Effector memory CD4-positive, alpha-beta T cell (primary cell): Measurements from ENCODE around the gene METTL9.
A peak's percentile ranks its signal among the peaks of the same experiment; 100 is the strongest.
"Not testable (repeated sequence)": the region's sequence is repeated elsewhere in the genome, so short reads cannot be mapped to it uniquely, and the experiment has no call there.

ENCODE experiments used
- DNase-seq, 3 donors: peaks; one replicate each; pipeline ENCODE4 v3.0.0-alpha.2; 2020
- H3K27ac ChIP-seq: 2 replicates; pipeline ENCODE4 v1.7.0; 2013; ENCODE audit warnings: mild to moderate bottlenecking, low read length, moderate library complexity; ENCODE audit not compliant: insufficient read depth, poor library complexity, severe bottlenecking
- H3K27me3 ChIP-seq: replicated peaks from 2 replicates; pipeline ENCODE4 v1.7.0; 2013; ENCODE audit warnings: mild to moderate bottlenecking, low read length; ENCODE audit not compliant: insufficient read depth, control insufficient read depth, poor library complexity, severe bottlenecking
- H3K36me3 ChIP-seq: 2 replicates; pipeline ENCODE4 v1.7.0; 2013; ENCODE audit warnings: mild to moderate bottlenecking, low read length, moderate library complexity; ENCODE audit not compliant: control insufficient read depth, insufficient read depth
- H3K4me1 ChIP-seq: 2 replicates; pipeline ENCODE4 v1.7.0; 2013; ENCODE audit warnings: low read length, mild to moderate bottlenecking; ENCODE audit not compliant: control insufficient read depth, insufficient read depth, poor library complexity, severe bottlenecking
- H3K4me3 ChIP-seq: 2 replicates; pipeline ENCODE4 v1.7.0; 2013; ENCODE audit warnings: low read length, low read depth, mild to moderate bottlenecking; ENCODE audit not compliant: insufficient read depth, poor library complexity, severe bottlenecking
- H3K9me3 ChIP-seq: 2 replicates; pipeline ENCODE4 v1.7.0; 2013; ENCODE audit warnings: mild to moderate bottlenecking, low read length, moderate library complexity; ENCODE audit not compliant: control insufficient read depth
- total RNA-seq, 3 donors: gene quantifications; one replicate each; lab custom pipeline; 2026; lab: John Stamatoyannopoulos, UW

METTL9 gene
- total RNA-seq: 79.0 to 125 (median 101) reads per million in 3 donors

GRCh38 chr16:21599122-21600030 lies at the start of gene METTL9:
METTL9 (plus strand) TSS chr16:21599577; CDS start chr16:21599734, 157 bp downstream.
- peak; percentile 87 to 91 (median 90) for DNase-seq
- no peaks in the 10 kb centered on the region for H3K9me3 ChIP-seq
- peak within 1 kb of the TSS; percentile 91 for H3K27ac ChIP-seq
- peak within 1 kb of the TSS; percentile 84 for H3K4me3 ChIP-seq
- no peaks in the 10 kb centered on the region for H3K36me3 ChIP-seq
- H3K4me1 ChIP-seq: peaks cover 20% of the 10 kb centered on the region
- H3K27me3 ChIP-seq: no peaks in the 10 kb centered on the region

- not testable (repeated sequence) for H3K27me3 ChIP-seq, DNase-seq, H3K9me3 ChIP-seq, H3K4me3 ChIP-seq, H3K36me3 ChIP-seq, H3K4me1 ChIP-seq, H3K27ac ChIP-seq
These were observed 49.4 kb upstream of the METTL9 start for GRCh38 chr16:21549975-21550374.

DNA sequence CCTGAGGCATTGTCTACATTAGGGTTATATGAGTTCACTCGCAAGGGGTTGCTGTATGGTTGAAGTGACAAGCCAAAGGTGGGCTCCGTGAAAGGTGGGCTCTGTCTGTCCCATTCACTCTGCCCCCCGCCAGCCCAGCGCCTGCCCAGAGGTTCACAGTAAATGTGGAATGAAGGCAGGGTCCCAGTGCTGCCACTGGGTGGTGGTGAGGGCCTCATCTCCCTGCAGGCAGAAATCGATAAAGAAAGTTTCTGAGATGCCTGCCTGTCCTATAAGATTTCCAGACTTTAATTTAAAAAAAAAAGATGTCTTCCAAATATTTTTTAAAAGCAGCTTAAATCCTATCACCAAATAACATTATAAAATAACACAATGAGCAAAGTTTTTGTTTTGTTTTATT lies 48.9 kb upstream of the METTL9 start:
- H3K27me3 ChIP-seq, H3K4me1 ChIP-seq, H3K4me3 ChIP-seq, H3K27ac ChIP-seq, DNase-seq, H3K36me3 ChIP-seq, H3K9me3 ChIP-seq: not testable (repeated sequence)

GRCh38 chr16:21551076-21551475 lies 48.3 kb upstream of the METTL9 start:
- H3K9me3 ChIP-seq, H3K36me3 ChIP-seq, H3K4me1 ChIP-seq, H3K27me3 ChIP-seq, H3K4me3 ChIP-seq, H3K27ac ChIP-seq, DNase-seq: not testable (repeated sequence)

GRCh38 chr16:21551600-21551999 lies 47.8 kb upstream of the METTL9 start:
- H3K27ac ChIP-seq, H3K27me3 ChIP-seq, H3K36me3 ChIP-seq, H3K4me1 ChIP-seq, H3K4me3 ChIP-seq, DNase-seq, H3K9me3 ChIP-seq: not testable (repeated sequence)

- not testable (repeated sequence) for H3K36me3 ChIP-seq, H3K27ac ChIP-seq, H3K27me3 ChIP-seq, H3K9me3 ChIP-seq, H3K4me3 ChIP-seq, DNase-seq, H3K4me1 ChIP-seq
These were observed 45.7 kb upstream of the METTL9 start for GRCh38 chr16:21553481-21554296.

- DNase-seq: peak; percentile 72 to 78 (median 78)
- no peaks in the 10 kb centered on the region for H3K36me3 ChIP-seq
- H3K9me3 ChIP-seq: no peaks in the 10 kb centered on the region
- no peak overlapping the region for H3K27ac ChIP-seq
- peaks cover 7% of the 10 kb centered on the region for H3K4me1 ChIP-seq
- no peak overlapping the region for H3K4me3 ChIP-seq
- H3K27me3 ChIP-seq: no peaks in the 10 kb centered on the region
These were observed 44.4 kb upstream of the METTL9 start for GRCh38 chr16:21554795-21555585.

GRCh38 chr16:21555621-21556020 lies 43.8 kb upstream of the METTL9 start:
- not testable (repeated sequence) for H3K27me3 ChIP-seq, H3K9me3 ChIP-seq, H3K4me1 ChIP-seq, H3K4me3 ChIP-seq, DNase-seq, H3K36me3 ChIP-seq, H3K27ac ChIP-seq

DNA sequence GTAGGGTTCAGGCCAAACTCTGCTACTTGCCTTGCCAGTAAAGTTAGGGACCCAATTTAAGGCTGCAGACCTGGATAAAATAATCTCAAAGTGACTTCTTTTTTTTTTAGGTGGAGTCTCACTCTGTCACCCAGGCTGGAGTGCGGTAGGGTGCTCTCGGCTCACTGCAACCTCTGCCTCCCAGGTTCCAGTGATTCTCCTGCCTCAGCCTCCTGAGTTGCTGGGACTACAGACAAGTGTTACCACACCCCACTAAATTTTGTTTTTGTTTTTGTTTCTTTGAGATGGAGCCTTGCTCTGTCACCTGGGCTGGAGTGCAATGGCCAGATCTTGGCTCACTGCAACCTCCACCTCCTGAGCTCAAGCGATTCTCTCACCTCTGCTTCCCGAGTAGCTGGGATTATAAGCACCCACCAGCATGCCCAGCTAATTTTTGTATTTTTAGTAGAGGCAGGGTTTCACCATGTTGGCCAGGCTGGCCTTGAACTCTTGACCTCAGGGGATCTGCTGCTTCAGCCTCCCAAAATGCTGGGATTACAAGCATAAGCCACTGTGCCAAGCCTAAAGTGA lies 43.3 kb upstream of the METTL9 start:
- H3K4me1 ChIP-seq, H3K36me3 ChIP-seq, H3K27ac ChIP-seq, H3K9me3 ChIP-seq, H3K27me3 ChIP-seq, H3K4me3 ChIP-seq, DNase-seq: not testable (repeated sequence)
